HFF-Myc (cell line): Measurements from ENCODE around the gene RAP1GDS1.

ENCODE experiments used
- DNase-seq: peaks from one replicate; pipeline ENCODE4 v3.0.0-alpha.2; 2011; ENCODE audit warnings: low read depth; ENCODE audit errors: extremely low read depth
- H3K4me3 ChIP-seq: replicated peaks from 2 replicates; pipeline ENCODE4 v1.5.1; 2011; ENCODE audit warnings: low read depth, mild to moderate bottlenecking, control low read depth, low read length
- CTCF ChIP-seq: IDR thresholded peaks from 2 replicates; pipeline ENCODE4 v1.5.1; 2012; ENCODE audit warnings: mild to moderate bottlenecking, low read depth, low read length, control low read depth; ENCODE audit errors: missing control alignments

RAP1GDS1 gene

DNA sequence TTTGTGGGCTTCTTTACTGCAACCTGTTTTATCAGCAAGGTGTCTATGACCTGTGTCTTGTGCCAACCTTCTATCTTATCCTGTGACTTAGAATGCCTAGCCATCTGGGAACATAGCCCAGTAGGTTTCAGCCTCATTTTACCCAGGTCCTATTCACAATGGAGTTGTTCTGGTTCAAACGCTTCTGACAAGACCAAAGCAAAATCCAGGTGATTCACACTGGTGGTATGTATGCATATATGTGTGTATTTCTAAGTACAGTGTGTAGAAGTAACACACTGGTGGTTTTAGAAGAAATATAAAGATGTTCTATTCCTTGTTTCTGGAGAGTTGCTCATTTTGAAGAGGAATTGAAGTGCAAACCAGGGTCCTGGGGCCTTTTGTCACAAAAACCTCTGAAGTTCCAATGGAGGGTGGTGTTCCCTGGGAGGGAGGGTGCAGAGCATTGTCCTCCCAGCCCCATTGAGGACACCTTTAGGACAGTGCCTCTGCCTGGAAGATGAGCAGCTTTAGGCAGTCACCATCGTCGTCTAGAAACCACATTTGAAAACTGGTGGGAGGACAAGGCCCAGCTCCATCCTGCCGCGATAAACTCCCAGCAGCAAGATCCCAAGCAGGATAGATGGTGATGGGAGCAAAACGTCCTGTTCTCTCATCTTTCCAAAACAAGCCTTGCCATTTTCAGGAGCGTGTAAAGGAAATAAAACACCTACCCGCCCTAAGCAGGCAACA, 205.8 kb downstream of the RAP1GDS1 start:
- H3K4me3 ChIP-seq: no peak overlapping the region
- no peak for TF ChIP-seq CTCF
- DNase-seq: no peak

DNA sequence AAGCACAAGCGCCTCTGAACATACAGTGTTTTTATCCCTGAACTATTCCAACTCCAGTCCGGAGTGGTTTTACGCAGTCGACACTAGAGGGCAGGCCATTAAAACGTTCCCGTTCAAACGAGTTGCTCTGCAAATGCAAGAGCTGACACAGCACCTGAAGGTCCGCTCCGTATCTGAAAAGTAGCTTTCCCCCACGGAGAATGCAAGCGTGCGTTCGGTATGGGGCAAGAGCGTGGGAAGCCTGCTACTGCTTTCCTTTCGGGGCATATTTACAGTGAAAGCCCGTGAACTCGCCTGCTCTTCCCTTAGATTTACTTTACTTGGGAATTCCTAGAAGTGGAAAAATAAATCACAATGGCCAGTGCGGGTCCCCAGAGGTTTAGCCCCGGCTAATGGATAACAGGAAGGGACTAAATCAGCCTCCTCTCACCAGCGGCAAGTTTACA, 206.5 kb downstream of the RAP1GDS1 start:
- no peak overlapping the region for H3K4me3 ChIP-seq
- DNase-seq: peak; percentile 79
- TF ChIP-seq CTCF: peak; percentile 76

DNA sequence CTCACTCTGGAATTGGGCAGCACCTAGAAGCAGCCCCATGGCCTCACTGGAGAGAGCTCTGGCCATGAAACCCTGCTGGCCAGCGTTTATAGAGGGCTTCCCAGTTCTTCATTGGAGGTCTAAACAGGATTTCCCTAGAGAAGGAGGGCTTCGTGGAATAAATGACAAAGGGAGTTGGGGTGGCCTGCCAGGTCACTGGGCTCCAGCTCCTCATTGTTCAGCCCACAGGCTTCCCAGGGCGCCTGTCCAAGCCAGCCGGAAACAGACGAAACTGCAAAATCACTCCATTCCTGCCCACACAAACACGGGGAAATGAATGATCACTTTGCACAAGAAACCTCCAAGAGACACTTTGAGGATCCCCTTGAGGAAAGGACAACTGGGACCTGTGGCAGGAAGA, 207.5 kb downstream of the RAP1GDS1 start:
- no peak overlapping the region for H3K4me3 ChIP-seq
- TF ChIP-seq CTCF: no peak
- no peak for DNase-seq

DNA sequence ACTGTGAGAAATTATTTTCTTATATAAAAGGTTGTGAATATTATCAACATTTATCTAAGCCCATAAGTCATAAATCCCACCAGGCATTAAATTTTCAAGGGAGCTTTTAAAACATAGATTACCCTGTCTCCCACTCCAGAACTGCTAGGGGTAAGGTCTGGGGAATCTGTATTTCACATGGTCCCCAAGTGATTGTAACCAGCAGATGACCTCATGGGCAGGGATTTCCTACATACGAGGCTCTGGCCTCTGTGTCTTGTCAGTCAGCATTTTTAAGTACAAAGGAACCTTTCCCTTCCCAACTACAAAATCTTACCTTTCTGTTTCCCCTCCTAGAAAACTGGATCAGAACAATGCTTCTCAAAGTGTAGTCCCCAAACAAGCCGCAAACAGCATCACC, 208.6 kb downstream of the RAP1GDS1 start:
- no peak overlapping the region for H3K4me3 ChIP-seq
- no peak for DNase-seq
- TF ChIP-seq CTCF: no peak

DNA sequence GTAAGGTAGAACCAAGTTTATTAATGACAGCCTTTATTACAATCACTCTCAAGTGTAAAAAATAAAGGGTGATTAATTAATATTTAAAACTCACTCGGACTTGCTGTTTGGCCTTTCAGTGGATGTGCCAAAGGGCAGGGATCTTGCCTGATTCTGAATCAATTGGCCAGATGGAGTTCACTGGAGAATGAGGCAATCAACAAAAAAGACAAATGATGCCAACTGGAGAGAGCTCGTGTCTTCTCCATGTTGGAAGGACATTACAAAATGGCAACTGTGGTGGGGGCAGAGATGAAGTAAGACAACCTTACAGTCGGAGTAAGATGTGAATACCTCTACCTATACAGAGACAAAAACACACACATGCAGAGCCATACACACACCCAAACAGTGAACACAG, 209.2 kb downstream of the RAP1GDS1 start:
- H3K4me3 ChIP-seq: no peak overlapping the region
- no peak for DNase-seq
- no peak for TF ChIP-seq CTCF

DNA sequence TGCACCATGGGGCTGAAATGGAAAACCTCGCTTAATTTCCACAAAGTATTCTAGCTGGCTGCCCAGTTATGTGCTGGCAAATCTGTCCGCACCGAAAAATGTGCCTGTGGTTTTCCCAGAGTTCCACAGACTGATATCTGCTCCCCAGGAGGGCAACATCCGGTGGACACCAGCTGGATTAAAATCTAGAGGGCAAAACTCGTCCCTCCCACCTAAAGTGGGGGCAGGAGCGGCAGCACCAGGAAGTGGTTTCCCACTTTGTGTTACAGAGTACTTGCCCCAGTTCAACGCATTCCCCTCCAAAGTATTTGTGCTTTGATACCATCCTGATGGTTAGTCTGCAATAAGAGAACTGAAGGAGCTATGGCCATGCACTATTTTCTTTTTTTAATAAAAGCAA, 209.6 kb downstream of the RAP1GDS1 start:
- no peak overlapping the region for H3K4me3 ChIP-seq
- no peak for DNase-seq
- TF ChIP-seq CTCF: no peak

- no peak overlapping the region for H3K4me3 ChIP-seq
- DNase-seq: no peak
- no peak for TF ChIP-seq CTCF
Measured at GRCh38 chr4:98473046-98473445, 211.9 kb downstream of the RAP1GDS1 start.
